HEK293 (cell line): Measurements from ENCODE around the gene ANKUB1.

Source experiments
- CTCF ChIA-PET: fragments of 350-600 bp; formaldehyde crosslinking; extraction: SDS; loops from one replicate; lab custom pipeline; 2021; ENCODE audit warnings: antibody characterized with exemption; lab: Yijun Ruan, JAX
- POLR2A ChIA-PET: fragments of 300-600 bp; formaldehyde crosslinking; extraction: SDS; loops from one replicate; lab custom pipeline; 2020; ENCODE audit warnings: antibody characterized with exemption, inconsistent platforms; lab: Yijun Ruan, JAX
- H3K27ac ChIP-seq: fragments of 200-500 bp; sonication (Bioruptor generic); 2 replicates; pipeline ENCODE4 v1.5.1; 2014; ENCODE audit warnings: low read depth, low read length, control low read depth, inconsistent platforms; ENCODE audit errors: extremely low read depth
- H3K36me3 ChIP-seq, 2 experiments: fragments of 200-500 bp in 1 of 2; sonication (Bioruptor generic) in 1 of 2; 1 replicate in 1 of 2; 2 replicates in 1 of 2; pipeline ENCODE4 v1.5.1; 2014 to 2017; ENCODE audit warnings: inconsistent platforms in 2 of 2, low read length in 2 of 2; ENCODE audit not compliant: control insufficient read depth in 2 of 2, insufficient read depth in 1 of 2
- H3K4me1 ChIP-seq: fragments of 200-500 bp; sonication (Bioruptor generic); 2 replicates; pipeline ENCODE4 v1.5.1; 2014; ENCODE audit warnings: mild to moderate bottlenecking, low read length, inconsistent platforms; ENCODE audit not compliant: control insufficient read depth, insufficient read depth
- H3K4me3 ChIP-seq: 2 replicates; pipeline ENCODE4 v1.5.1; 2011; ENCODE audit warnings: low read depth, mild to moderate bottlenecking, control low read depth, low read length, moderate library complexity
- H3K9me3 ChIP-seq: fragments of 200-500 bp; sonication (Bioruptor generic); 2 replicates; pipeline ENCODE4 v1.5.1; 2014; ENCODE audit warnings: low read depth, low read length, inconsistent platforms; ENCODE audit not compliant: control insufficient read depth, insufficient read depth
- SCRT1 ChIP-seq: fragments of 450-650 bp; formaldehyde crosslinking; IDR thresholded peaks from 2 replicates; pipeline ENCODE4 v1.5.1; 2016; ENCODE audit warnings: missing biosample characterization, missing genetic modification characterization, borderline replicate concordance
- SP2 ChIP-seq: fragments of 450-650 bp; formaldehyde crosslinking; IDR thresholded peaks from 2 replicates; pipeline ENCODE4 v1.5.1; 2016; ENCODE audit warnings: missing biosample characterization, missing genetic modification characterization
- ZFP3 ChIP-seq: fragments of 450-650 bp; formaldehyde crosslinking; IDR thresholded peaks from 2 replicates; pipeline ENCODE4 v1.5.1; 2016; ENCODE audit warnings: low read depth, missing biosample characterization, missing genetic modification characterization
- ZNF146 ChIP-seq: fragments of 450-650 bp; formaldehyde crosslinking; IDR thresholded peaks from 2 replicates; pipeline ENCODE4 v1.5.1; 2016; ENCODE audit warnings: missing biosample characterization, missing genetic modification characterization
- ZNF416 ChIP-seq: fragments of 450-650 bp; formaldehyde crosslinking; IDR thresholded peaks from 2 replicates; pipeline ENCODE4 v1.5.1; 2016; ENCODE audit warnings: missing biosample characterization, missing genetic modification characterization
- ZNF501 ChIP-seq: fragments of 450-650 bp; formaldehyde crosslinking; IDR thresholded peaks from 2 replicates; pipeline ENCODE4 v1.5.1; 2016; ENCODE audit warnings: missing biosample characterization, missing genetic modification characterization
- ZNF530 ChIP-seq: fragments of 450-650 bp; formaldehyde crosslinking; IDR thresholded peaks from 2 replicates; pipeline ENCODE4 v1.5.1; 2016; ENCODE audit warnings: low read depth, missing biosample characterization, missing genetic modification characterization
- ZNF548 ChIP-seq: fragments of 450-650 bp; formaldehyde crosslinking; IDR thresholded peaks from 2 replicates; pipeline ENCODE4 v1.5.1; 2016; ENCODE audit warnings: missing biosample characterization, missing genetic modification characterization
- TF ChIP-seq, protein P1 (sequence below): fragments of 450-650 bp; formaldehyde crosslinking; IDR thresholded peaks from 2 replicates; pipeline ENCODE4 v1.5.1; 2016; ENCODE audit warnings: missing biosample characterization, missing genetic modification characterization, low read depth
- TF ChIP-seq, protein P2 (sequence below): fragments of 450-650 bp; formaldehyde crosslinking; IDR thresholded peaks from 2 replicates; pipeline ENCODE4 v1.5.1; 2016; ENCODE audit warnings: missing biosample characterization, missing genetic modification characterization
- TF ChIP-seq, protein P3 (sequence below): fragments of 450-650 bp; formaldehyde crosslinking; conservative IDR thresholded peaks from 2 replicates; pipeline ENCODE4 v1.5.1; 2016; ENCODE audit warnings: low read depth, missing biosample characterization, missing genetic modification characterization
- TF ChIP-seq, protein P4 (sequence below): fragments of 450-650 bp; IDR thresholded peaks from 2 replicates; pipeline ENCODE4 v1.5.1; 2018; ENCODE audit warnings: missing biosample characterization, mild to moderate bottlenecking, missing genetic modification characterization
- TF ChIP-seq, protein P5 (sequence below): fragments of 450-650 bp; formaldehyde crosslinking; IDR thresholded peaks from 2 replicates; pipeline ENCODE4 v1.5.1; 2017; ENCODE audit warnings: missing biosample characterization, missing genetic modification characterization

The ANKUB1 gene

DNA sequence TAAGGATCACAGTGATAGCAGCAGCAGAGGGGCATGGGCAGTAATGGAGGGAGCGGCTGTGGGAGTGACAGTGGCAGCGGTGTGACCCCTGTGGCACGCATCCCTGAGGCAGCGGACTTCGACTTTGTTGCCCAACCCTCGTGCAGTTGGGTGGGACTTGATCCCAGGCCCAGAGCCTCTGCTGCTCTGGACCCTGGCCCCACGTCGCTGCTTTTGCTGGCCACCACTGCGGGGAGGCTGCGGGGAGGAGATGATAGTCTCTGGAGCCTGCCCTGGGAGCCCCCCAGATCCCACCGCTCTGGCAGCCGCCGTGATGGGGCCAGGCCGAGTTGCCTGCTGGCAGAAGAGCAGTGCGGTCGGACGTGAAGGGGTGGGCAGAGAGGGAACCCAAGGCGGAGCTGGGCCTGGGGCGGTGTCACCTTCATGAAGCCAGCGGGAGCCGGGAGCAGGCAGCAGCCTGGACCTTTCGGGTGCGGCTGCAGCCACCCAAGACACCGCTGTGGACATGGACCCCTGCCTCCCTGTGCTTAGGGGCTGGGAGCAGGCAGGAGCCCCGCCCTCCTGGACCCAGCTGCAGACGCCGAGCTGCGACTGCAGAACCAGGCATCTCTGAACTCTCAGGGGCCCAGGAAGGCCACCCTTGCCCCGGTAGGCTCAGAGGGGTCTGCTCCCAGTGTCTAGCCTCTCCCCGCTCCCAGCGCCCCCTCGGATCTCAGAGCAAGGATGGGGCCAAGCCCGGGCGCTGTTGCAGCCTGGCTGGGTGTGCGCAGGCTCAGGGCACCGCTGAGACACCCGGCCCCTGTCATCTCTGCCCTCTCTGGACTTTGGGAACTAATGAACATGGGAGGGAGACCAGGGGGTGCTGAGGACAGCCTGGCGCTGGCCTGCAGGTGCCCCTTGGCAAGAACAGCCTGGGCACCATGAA is 78.4 kb downstream of the ANKUB1 start:
- ChIA-PET POLR2A (no interaction called here), CTCF (no interaction called here)
- no peaks in the 10 kb centered on the region for H3K9me3 ChIP-seq
- no peaks in the 10 kb centered on the region for H3K36me3 ChIP-seq
- TF ChIP-seq, protein P1, sequence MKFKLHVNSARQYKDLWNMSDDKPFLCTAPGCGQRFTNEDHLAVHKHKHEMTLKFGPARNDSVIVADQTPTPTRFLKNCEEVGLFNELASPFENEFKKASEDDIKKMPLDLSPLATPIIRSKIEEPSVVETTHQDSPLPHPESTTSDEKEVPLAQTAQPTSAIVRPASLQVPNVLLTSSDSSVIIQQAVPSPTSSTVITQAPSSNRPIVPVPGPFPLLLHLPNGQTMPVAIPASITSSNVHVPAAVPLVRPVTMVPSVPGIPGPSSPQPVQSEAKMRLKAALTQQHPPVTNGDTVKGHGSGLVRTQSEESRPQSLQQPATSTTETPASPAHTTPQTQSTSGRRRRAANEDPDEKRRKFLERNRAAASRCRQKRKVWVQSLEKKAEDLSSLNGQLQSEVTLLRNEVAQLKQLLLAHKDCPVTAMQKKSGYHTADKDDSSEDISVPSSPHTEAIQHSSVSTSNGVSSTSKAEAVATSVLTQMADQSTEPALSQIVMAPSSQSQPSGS (tag by site-specific recombination) = no peak
- TF ChIP-seq SP2 (tag by site-specific recombination) = no peak
- no peak for TF ChIP-seq ZNF416 (tag by site-specific recombination)
- TF ChIP-seq, protein P2, sequence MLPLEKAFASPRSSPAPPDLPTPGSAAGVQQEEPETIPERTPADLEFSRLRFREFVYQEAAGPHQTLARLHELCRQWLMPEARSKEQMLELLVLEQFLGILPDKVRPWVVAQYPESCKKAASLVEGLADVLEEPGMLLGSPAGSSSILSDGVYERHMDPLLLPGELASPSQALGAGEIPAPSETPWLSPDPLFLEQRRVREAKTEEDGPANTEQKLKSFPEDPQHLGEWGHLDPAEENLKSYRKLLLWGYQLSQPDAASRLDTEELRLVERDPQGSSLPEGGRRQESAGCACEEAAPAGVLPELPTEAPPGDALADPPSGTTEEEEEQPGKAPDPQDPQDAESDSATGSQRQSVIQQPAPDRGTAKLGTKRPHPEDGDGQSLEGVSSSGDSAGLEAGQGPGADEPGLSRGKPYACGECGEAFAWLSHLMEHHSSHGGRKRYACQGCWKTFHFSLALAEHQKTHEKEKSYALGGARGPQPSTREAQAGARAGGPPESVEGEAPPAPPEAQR (tag by site-specific recombination) = no peak
- TF ChIP-seq, protein P3, sequence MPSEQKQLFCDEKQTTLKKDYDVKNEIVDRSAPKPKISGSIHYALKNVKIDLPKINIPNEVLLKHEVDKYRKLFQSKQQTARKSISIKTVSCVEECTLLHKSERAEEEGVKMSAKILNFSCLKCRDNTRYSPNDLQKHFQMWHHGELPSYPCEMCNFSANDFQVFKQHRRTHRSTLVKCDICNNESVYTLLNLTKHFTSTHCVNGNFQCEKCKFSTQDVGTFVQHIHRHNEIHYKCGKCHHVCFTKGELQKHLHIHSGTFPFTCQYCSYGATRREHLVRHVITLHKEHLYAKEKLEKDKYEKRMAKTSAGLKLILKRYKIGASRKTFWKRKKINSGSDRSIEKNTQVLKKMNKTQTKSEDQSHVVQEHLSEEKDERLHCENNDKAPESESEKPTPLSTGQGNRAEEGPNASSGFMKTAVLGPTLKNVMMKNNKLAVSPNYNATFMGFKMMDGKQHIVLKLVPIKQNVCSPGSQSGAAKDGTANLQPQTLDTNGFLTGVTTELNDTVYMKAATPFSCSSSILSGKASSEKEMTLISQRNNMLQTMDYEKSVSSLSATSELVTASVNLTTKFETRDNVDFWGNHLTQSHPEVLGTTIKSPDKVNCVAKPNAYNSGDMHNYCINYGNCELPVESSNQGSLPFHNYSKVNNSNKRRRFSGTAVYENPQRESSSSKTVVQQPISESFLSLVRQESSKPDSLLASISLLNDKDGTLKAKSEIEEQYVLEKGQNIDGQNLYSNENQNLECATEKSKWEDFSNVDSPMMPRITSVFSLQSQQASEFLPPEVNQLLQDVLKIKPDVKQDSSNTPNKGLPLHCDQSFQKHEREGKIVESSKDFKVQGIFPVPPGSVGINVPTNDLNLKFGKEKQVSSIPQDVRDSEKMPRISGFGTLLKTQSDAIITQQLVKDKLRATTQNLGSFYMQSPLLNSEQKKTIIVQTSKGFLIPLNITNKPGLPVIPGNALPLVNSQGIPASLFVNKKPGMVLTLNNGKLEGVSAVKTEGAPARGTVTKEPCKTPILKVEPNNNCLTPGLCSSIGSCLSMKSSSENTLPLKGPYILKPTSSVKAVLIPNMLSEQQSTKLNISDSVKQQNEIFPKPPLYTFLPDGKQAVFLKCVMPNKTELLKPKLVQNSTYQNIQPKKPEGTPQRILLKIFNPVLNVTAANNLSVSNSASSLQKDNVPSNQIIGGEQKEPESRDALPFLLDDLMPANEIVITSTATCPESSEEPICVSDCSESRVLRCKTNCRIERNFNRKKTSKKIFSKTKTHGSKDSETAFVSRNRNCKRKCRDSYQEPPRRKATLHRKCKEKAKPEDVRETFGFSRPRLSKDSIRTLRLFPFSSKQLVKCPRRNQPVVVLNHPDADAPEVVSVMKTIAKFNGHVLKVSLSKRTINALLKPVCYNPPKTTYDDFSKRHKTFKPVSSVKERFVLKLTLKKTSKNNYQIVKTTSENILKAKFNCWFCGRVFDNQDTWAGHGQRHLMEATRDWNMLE (tag by site-specific recombination) = no peak
- no peak for TF ChIP-seq SCRT1 (tag by site-specific recombination)
- TF ChIP-seq, protein P4, sequence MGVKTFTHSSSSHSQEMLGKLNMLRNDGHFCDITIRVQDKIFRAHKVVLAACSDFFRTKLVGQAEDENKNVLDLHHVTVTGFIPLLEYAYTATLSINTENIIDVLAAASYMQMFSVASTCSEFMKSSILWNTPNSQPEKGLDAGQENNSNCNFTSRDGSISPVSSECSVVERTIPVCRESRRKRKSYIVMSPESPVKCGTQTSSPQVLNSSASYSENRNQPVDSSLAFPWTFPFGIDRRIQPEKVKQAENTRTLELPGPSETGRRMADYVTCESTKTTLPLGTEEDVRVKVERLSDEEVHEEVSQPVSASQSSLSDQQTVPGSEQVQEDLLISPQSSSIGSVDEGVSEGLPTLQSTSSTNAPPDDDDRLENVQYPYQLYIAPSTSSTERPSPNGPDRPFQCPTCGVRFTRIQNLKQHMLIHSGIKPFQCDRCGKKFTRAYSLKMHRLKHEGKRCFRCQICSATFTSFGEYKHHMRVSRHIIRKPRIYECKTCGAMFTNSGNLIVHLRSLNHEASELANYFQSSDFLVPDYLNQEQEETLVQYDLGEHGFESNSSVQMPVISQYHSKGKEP = no peak
- no peak for TF ChIP-seq ZNF530 (tag by site-specific recombination)
- TF ChIP-seq, protein P5, sequence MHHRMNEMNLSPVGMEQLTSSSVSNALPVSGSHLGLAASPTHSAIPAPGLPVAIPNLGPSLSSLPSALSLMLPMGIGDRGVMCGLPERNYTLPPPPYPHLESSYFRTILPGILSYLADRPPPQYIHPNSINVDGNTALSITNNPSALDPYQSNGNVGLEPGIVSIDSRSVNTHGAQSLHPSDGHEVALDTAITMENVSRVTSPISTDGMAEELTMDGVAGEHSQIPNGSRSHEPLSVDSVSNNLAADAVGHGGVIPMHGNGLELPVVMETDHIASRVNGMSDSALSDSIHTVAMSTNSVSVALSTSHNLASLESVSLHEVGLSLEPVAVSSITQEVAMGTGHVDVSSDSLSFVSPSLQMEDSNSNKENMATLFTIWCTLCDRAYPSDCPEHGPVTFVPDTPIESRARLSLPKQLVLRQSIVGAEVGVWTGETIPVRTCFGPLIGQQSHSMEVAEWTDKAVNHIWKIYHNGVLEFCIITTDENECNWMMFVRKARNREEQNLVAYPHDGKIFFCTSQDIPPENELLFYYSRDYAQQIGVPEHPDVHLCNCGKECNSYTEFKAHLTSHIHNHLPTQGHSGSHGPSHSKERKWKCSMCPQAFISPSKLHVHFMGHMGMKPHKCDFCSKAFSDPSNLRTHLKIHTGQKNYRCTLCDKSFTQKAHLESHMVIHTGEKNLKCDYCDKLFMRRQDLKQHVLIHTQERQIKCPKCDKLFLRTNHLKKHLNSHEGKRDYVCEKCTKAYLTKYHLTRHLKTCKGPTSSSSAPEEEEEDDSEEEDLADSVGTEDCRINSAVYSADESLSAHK (tag by site-specific recombination) = no peak
- TF ChIP-seq ZFP3 (tag by site-specific recombination) = no peak
- no peak for TF ChIP-seq ZNF146 (tag by site-specific recombination)
- no peak for TF ChIP-seq ZNF548 (tag by site-specific recombination)
- TF ChIP-seq ZNF501 = no peak
- H3K4me1 ChIP-seq = no peaks in the 10 kb centered on the region
- no peak overlapping the region for H3K4me3 ChIP-seq
- H3K27ac ChIP-seq = no peak overlapping the region
